Midbrain (tissue), 1 donor: ENCODE results near the gene STX2.
"Not testable (repeated sequence)": the region's sequence is repeated elsewhere in the genome, so short reads cannot be mapped to it uniquely, and the experiment has no call there.

Source experiments
- DNase-seq: peaks from one replicate; lab custom pipeline; 2025; lab: John Stamatoyannopoulos, UW

STX2 gene

GRCh38 chr12:130765186-130765659 lies 73.8 kb downstream of the STX2 start:
- no peak for DNase-seq

GRCh38 chr12:130764475-130765185 lies 74.4 kb downstream of the STX2 start:
- DNase-seq: no peak

GRCh38 chr12:130764073-130764472 lies 75.0 kb downstream of the STX2 start:
- DNase-seq: no peak

- DNase-seq: no peak
Measured at GRCh38 chr12:130762319-130762675, 76.8 kb downstream of the STX2 start.

- peak; percentile 52 for DNase-seq
Measured at GRCh38 chr12:130761537-130762318, 77.3 kb downstream of the STX2 start.

GRCh38 chr12:130754234-130754901 lies 84.7 kb downstream of the STX2 start:
- DNase-seq: peak; percentile 3

GRCh38 chr12:130752692-130753230 lies 86.3 kb downstream of the STX2 start:
- DNase-seq: no peak

- not testable (repeated sequence) for DNase-seq
Measured at GRCh38 chr12:130752037-130752436, 87.0 kb downstream of the STX2 start.

- no peak for DNase-seq
Measured at GRCh38 chr12:130748786-130749185, 90.3 kb downstream of the STX2 start.

- peak; percentile 75 for DNase-seq
Measured at GRCh38 chr12:130747867-130748740, 90.9 kb downstream of the STX2 start.

GRCh38 chr12:130746546-130746945 lies 92.5 kb downstream of the STX2 start:
- DNase-seq: no peak

- DNase-seq: no peak
Measured at GRCh38 chr12:130745921-130746320, 93.1 kb downstream of the STX2 start.

- no peak for DNase-seq
Measured at GRCh38 chr12:130744274-130744673, 94.8 kb downstream of the STX2 start.

- DNase-seq: no peak
Measured at GRCh38 chr12:130743606-130744005, 95.4 kb downstream of the STX2 start.

GRCh38 chr12:130743176-130743575 lies 95.9 kb downstream of the STX2 start:
- no peak for DNase-seq

GRCh38 chr12:130742716-130743115 lies 96.3 kb downstream of the STX2 start:
- DNase-seq: no peak

GRCh38 chr12:130742112-130742511 lies 96.9 kb downstream of the STX2 start:
- DNase-seq: no peak
